HepG2 (cell line): Measurements from ENCODE around the gene PNPLA2. TPM values are rescaled to one million over a fixed set of nuclear protein-coding genes. Genes with fewer than 3 reads are reported as not detected.

ENCODE experiments used
- ADNP ChIP-seq: sonication (generic); formaldehyde crosslinking; IDR thresholded peaks from 2 replicates; pipeline ENCODE4 v1.4.0; 2020; ENCODE audit warnings: missing genetic modification reagents
- EED ChIP-seq: sonication (generic); formaldehyde crosslinking; IDR thresholded peaks from 2 replicates; pipeline ENCODE4 v1.5.0; 2020; ENCODE audit warnings: mild to moderate bottlenecking, missing genetic modification reagents
- GABPA ChIP-seq, 2 experiments: IDR thresholded peaks; 2 replicates each; pipeline ENCODE4 v1.6.1; 2011 to 2016; ENCODE audit warnings: low read depth in 2 of 2, low read length in 1 of 2, missing biosample characterization in 1 of 2, missing genetic modification characterization in 1 of 2
- ISL2 ChIP-seq: sonication (generic); formaldehyde crosslinking; IDR thresholded peaks from 2 replicates; pipeline ENCODE4 v1.5.0; 2020; ENCODE audit warnings: missing genetic modification reagents
- KMT2B ChIP-seq: IDR thresholded peaks from 2 replicates; pipeline ENCODE4 v1.6.1; 2016; ENCODE audit warnings: missing genetic modification reagents, missing compliant biosample characterization
- MTF2 ChIP-seq: sonication (generic); formaldehyde crosslinking; IDR thresholded peaks from 2 replicates; pipeline ENCODE4 v1.5.0; 2020; ENCODE audit warnings: missing genetic modification reagents, borderline replicate concordance
- PAWR ChIP-seq: sonication (generic); formaldehyde crosslinking; IDR thresholded peaks from 2 replicates; pipeline ENCODE4 v1.4.0; 2020; ENCODE audit warnings: missing genetic modification reagents, mild to moderate bottlenecking, borderline replicate concordance
- PLRG1 ChIP-seq: fragments of 450-650 bp; conservative IDR thresholded peaks from 2 replicates; pipeline ENCODE4 v1.6.1; 2016
- ZBTB20 ChIP-seq: sonication (generic); formaldehyde crosslinking; IDR thresholded peaks from 2 replicates; pipeline ENCODE4 v1.8.1; 2023; ENCODE audit warnings: missing genetic modification reagents, low read depth, mild to moderate bottlenecking, borderline replicate concordance
- ZBTB46 ChIP-seq: sonication (generic); formaldehyde crosslinking; IDR thresholded peaks from 2 replicates; pipeline ENCODE4 v1.4.0; 2020; ENCODE audit warnings: mild to moderate bottlenecking, missing genetic modification reagents, borderline replicate concordance
- ZKSCAN1 ChIP-seq: fragments of 150-350 bp; IDR thresholded peaks from 2 replicates; pipeline ENCODE4 v1.6.1; 2014; ENCODE audit warnings: low read length
- ZNF143 ChIP-seq: sonication (generic); formaldehyde crosslinking; IDR thresholded peaks from 2 replicates; pipeline ENCODE4 v1.4.0; 2020; ENCODE audit warnings: missing genetic modification reagents
- ZNF17 ChIP-seq: sonication (generic); formaldehyde crosslinking; IDR thresholded peaks from 2 replicates; pipeline ENCODE4 v1.5.0; 2020; ENCODE audit warnings: mild to moderate bottlenecking, missing genetic modification reagents
- ZNF292 ChIP-seq: sonication (generic); formaldehyde crosslinking; IDR thresholded peaks from 2 replicates; pipeline ENCODE4 v1.8.1; 2022; ENCODE audit warnings: mild to moderate bottlenecking, low read depth, missing genetic modification reagents, borderline replicate concordance
- ZNF329 ChIP-seq: sonication (generic); formaldehyde crosslinking; IDR thresholded peaks from 2 replicates; pipeline ENCODE4 v1.9.0; 2021; ENCODE audit warnings: low read depth, mild to moderate bottlenecking, missing genetic modification reagents
- ZNF337 ChIP-seq: sonication (generic); formaldehyde crosslinking; IDR thresholded peaks from 2 replicates; pipeline ENCODE4 v1.5.1; 2020; ENCODE audit warnings: missing genetic modification reagents, low read depth, mild to moderate bottlenecking, borderline replicate concordance
- ZNF33A ChIP-seq: sonication (generic); formaldehyde crosslinking; IDR thresholded peaks from 2 replicates; pipeline ENCODE4 v1.5.1; 2020; ENCODE audit warnings: missing genetic modification reagents, mild to moderate bottlenecking, moderate library complexity, borderline replicate concordance
- ZNF550 ChIP-seq: sonication (generic); formaldehyde crosslinking; IDR thresholded peaks from 2 replicates; pipeline ENCODE4 v1.4.0; 2020; ENCODE audit warnings: mild to moderate bottlenecking, missing genetic modification reagents, borderline replicate concordance
- ZNF577 ChIP-seq: sonication (generic); formaldehyde crosslinking; IDR thresholded peaks from 2 replicates; pipeline ENCODE4 v1.4.0; 2020; ENCODE audit warnings: mild to moderate bottlenecking, low read depth, missing genetic modification reagents, borderline replicate concordance
- ZNF619 ChIP-seq: sonication (generic); formaldehyde crosslinking; IDR thresholded peaks from 2 replicates; pipeline ENCODE4 v1.4.0; 2020; ENCODE audit warnings: mild to moderate bottlenecking, missing genetic modification reagents
- ZNF720 ChIP-seq: sonication (generic); formaldehyde crosslinking; IDR thresholded peaks from 2 replicates; pipeline ENCODE4 v1.4.0; 2020; ENCODE audit warnings: missing genetic modification reagents
- ZNF724P ChIP-seq: sonication (generic); formaldehyde crosslinking; IDR thresholded peaks from 2 replicates; pipeline ENCODE4 v1.8.0; 2022; ENCODE audit warnings: missing genetic modification reagents, borderline replicate concordance
- ZNF792 ChIP-seq: IDR thresholded peaks from 2 replicates; pipeline ENCODE4 v1.6.1; 2016
- ZSCAN25 ChIP-seq: sonication (generic); formaldehyde crosslinking; IDR thresholded peaks from 2 replicates; pipeline ENCODE4 v1.8.0; 2022; ENCODE audit warnings: mild to moderate bottlenecking, missing genetic modification reagents
- ZSCAN30 ChIP-seq: sonication (generic); formaldehyde crosslinking; IDR thresholded peaks from 2 replicates; pipeline ENCODE4 v1.5.0; 2020; ENCODE audit warnings: mild to moderate bottlenecking, missing genetic modification reagents
- polyA plus RNA-seq, 8 experiments: library from polyadenylated mRNA; depleted of rRNA in 3 of 8; stranded (reverse) in 7 of 8; unstranded in 1 of 8; fragments of >200 nt; fragmentation: Illumina TruSeq in 4 of 8; extraction: Trizol in 4 of 8; gene quantifications; 2 replicates each; pipeline versions ENCODE4 v1.2.1 to v1.2.3, GENCODE V29; 2011 to 2016; ENCODE audit warnings: low read depth in 4 of 8, missing spikeins in 1 of 8, mixed read lengths in 1 of 8; ENCODE audit not compliant: insufficient read depth in 1 of 8
- total RNA-seq, 5 experiments: library from RNA; depleted of rRNA; stranded (reverse); fragments of >200 nt; fragmentation: Illumina TruSeq; extraction: Trizol; gene quantifications; 2 replicates each; pipeline ENCODE4 v1.2.3, GENCODE V29; 2016; ENCODE audit warnings: low read depth in 1 of 5
- TF ChIP-seq, protein P1 (sequence below): conservative IDR thresholded peaks from 2 replicates; pipeline ENCODE4 v1.6.1; 2018; ENCODE audit warnings: missing genetic modification reagents
- TF ChIP-seq, protein P2 (sequence below): sonication (generic); formaldehyde crosslinking; IDR thresholded peaks from 2 replicates; pipeline ENCODE4 v1.4.0; 2020; ENCODE audit warnings: missing genetic modification reagents, borderline replicate concordance

Gene PNPLA2
- total and polyA plus RNA-seq, 2 of the 13 experiments (the other 11 are each of a cell fraction or from before 2014, with no cell fraction given), result 10.5 to 43.2 TPM

DNA sequence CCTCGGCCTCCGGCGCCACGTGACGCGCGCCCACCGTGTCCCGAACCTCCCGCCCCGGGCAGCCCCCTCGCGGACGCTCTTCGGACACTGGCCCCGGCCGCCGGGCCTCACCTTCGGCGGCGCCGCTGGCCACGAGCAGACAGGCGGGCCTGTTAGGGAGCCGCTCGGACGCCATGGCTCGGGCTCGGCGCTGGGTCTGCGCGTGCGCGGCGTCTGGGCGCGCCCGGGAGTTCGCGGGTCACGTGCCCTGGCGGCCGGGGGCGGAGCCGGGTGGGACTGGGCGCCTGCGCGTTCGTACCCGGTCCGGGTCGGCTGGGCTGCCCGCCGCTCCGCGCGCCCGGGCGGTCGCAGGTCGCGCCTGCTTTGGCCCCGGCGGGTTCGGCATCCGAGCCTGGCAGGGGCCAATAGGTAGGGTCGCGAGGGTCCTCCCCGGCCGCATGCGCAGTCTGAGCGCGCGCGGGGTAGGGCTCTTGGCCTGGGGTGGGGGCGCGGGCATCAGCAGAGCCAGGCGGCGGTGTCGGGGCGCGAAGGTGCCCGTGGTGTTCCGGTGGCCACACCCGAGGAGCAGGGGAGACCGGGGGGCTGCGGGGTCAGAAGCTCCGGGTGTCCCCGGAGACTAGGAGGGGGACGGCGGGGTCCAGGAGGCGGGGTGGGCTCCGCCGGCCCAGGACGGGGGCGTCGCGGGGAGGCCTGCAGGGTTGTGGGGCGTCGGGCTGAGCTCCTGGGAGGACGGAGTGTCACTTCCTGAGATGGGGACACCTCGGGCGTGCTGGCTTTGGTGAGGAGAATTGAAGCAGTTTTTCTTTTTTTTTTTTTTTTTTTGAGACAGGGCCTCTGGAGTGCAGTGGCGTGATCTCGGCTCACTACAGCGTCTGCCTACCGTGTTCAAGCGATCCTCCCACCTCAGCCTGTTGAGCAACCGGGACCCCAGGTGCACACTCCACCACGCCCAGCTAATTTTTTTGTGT is 41.1 kb upstream of the PNPLA2 start, which contains the start of gene GATD1 (continued):
- no peak for TF ChIP-seq PAWR (CRISPR knock-in tag)
- TF ChIP-seq, protein P1, sequence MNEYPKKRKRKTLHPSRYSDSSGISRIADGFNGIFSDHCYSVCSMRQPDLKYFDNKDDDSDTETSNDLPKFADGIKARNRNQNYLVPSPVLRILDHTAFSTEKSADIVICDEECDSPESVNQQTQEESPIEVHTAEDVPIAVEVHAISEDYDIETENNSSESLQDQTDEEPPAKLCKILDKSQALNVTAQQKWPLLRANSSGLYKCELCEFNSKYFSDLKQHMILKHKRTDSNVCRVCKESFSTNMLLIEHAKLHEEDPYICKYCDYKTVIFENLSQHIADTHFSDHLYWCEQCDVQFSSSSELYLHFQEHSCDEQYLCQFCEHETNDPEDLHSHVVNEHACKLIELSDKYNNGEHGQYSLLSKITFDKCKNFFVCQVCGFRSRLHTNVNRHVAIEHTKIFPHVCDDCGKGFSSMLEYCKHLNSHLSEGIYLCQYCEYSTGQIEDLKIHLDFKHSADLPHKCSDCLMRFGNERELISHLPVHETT, result 0 out of 2 replicates have a peak, but pooled peaks have one; percentile 11
- TF ChIP-seq KMT2B (CRISPR knock-in tag), result no peak
- no peak for TF ChIP-seq PLRG1
- TF ChIP-seq, protein P2, sequence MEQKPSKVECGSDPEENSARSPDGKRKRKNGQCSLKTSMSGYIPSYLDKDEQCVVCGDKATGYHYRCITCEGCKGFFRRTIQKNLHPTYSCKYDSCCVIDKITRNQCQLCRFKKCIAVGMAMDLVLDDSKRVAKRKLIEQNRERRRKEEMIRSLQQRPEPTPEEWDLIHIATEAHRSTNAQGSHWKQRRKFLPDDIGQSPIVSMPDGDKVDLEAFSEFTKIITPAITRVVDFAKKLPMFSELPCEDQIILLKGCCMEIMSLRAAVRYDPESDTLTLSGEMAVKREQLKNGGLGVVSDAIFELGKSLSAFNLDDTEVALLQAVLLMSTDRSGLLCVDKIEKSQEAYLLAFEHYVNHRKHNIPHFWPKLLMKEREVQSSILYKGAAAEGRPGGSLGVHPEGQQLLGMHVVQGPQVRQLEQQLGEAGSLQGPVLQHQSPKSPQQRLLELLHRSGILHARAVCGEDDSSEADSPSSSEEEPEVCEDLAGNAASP (CRISPR knock-in tag), result no peak
- TF ChIP-seq ZBTB20 (CRISPR knock-in tag), result no peak
- no peak for TF ChIP-seq ZKSCAN1
- TF ChIP-seq GABPA (IDR thresholded peaks at IDR 0.05; ENCODE audit: low read depth, low read length), result no peak
- TF ChIP-seq GABPA (CRISPR knock-in tag; IDR thresholded peaks at IDR 0.05; ENCODE audit: low read depth), result no peak
- no peak for TF ChIP-seq ZNF17
- TF ChIP-seq ZNF337 (CRISPR knock-in tag), result no peak
- no peak for TF ChIP-seq ZNF33A
- no peak for TF ChIP-seq ZNF720 (CRISPR knock-in tag)
- TF ChIP-seq ZBTB46 (CRISPR knock-in tag), result no peak
- TF ChIP-seq ZNF619 (CRISPR knock-in tag), result no peak
- TF ChIP-seq ADNP, result no peak
- no peak for TF ChIP-seq ZSCAN30 (CRISPR knock-in tag)
- TF ChIP-seq ZSCAN25 (CRISPR knock-in tag), result no peak
- TF ChIP-seq ZNF329 (CRISPR knock-in tag), result no peak
- TF ChIP-seq MTF2 (CRISPR knock-in tag), result no peak
- no peak for TF ChIP-seq ISL2
- no peak for TF ChIP-seq ZNF550 (CRISPR knock-in tag)
- no peak for TF ChIP-seq ZNF792 (CRISPR knock-in tag)
- no peak for TF ChIP-seq ZNF143 (CRISPR knock-in tag)
- TF ChIP-seq ZNF292 (CRISPR knock-in tag), result no peak
- no peak for TF ChIP-seq ZNF577 (CRISPR knock-in tag)
- no peak; the same call in none of the 2 replicates for TF ChIP-seq EED
- TF ChIP-seq ZNF724P (CRISPR knock-in tag), result peak; percentile 71; the same call in 1 of the 2 replicates
